Right atrium auricular region (tissue), 2 donors: ENCODE results near the gene ARHGEF4. TPM values are rescaled to one million over a fixed set of nuclear protein-coding genes. Genes with fewer than 3 reads are reported as not detected.

Source experiments
- DNase-seq: peaks from one replicate; pipeline ENCODE4 v3.0.0-alpha.2; 2019; ENCODE audit warnings: low spot score
- H3K27ac ChIP-seq, 2 donors: fragments of 200-600 bp; sonication (generic); 1 replicate in 1 of 2; 2 replicates in 1 of 2; pipeline ENCODE4 v1.5.1; 2016 to 2019
- H3K27me3 ChIP-seq, 2 donors: fragments of 200-600 bp; sonication (generic); one replicate each; pipeline versions ENCODE4 v1.5.1 to v1.6.0; 2017 to 2019
- H3K36me3 ChIP-seq: fragments of 200-600 bp; sonication (generic); one replicate; pipeline ENCODE4 v1.5.1; 2016
- H3K4me1 ChIP-seq, 2 donors: fragments of 200-600 bp; sonication (generic); one replicate each; pipeline versions ENCODE4 v1.5.1 to v1.6.0; 2017 to 2019
- H3K4me3 ChIP-seq, 2 donors: fragments of 200-600 bp; sonication (generic); 1 replicate in 1 of 2; 2 replicates in 1 of 2; pipeline ENCODE4 v1.5.1; 2017 to 2019; ENCODE audit warnings: mild to moderate bottlenecking in 1 of 2, moderate library complexity in 1 of 2
- H3K9me3 ChIP-seq, 2 donors: fragments of 200-600 bp; sonication (generic); one replicate each; pipeline ENCODE4 v1.5.1; 2019
- CTCF ChIP-seq, 2 donors: fragments of 200-600 bp; sonication (generic); IDR thresholded peaks; one replicate each; pipeline ENCODE4 v1.5.1; 2019; ENCODE audit warnings: antibody characterized with exemption in 2 of 2
- total RNA-seq, 2 donors: library from RNA; depleted of rRNA; stranded (reverse); fragments of >200 nt; gene quantifications; one replicate each; pipeline ENCODE4 v1.1.0, GENCODE V29; 2016

ARHGEF4 gene
- total RNA-seq, 2 donors from 2014 or later = 3.5 to 8.1 TPM

GRCh38 chr2:130843321-130843985, 6.7 kb downstream of the ARHGEF4 start:
- Histone ChIP-seq H3K27ac (no peak overlapping the region), H3K4me3 (no peak overlapping the region), H3K9me3 (no peaks in the 10 kb centered on the region), H3K4me1 (no peaks in the 10 kb centered on the region), H3K36me3 (no peaks in the 10 kb centered on the region), H3K27me3 (no peaks in the 10 kb centered on the region)
- TF ChIP-seq CTCF (IDR thresholded peaks at IDR 0.05) = no peak
- no peak for DNase-seq

GRCh38 chr2:130844161-130844560, 7.4 kb downstream of the ARHGEF4 start:
- no peak for TF ChIP-seq CTCF (IDR thresholded peaks at IDR 0.05)
- H3K4me3 ChIP-seq = no peak overlapping the region
- no peak overlapping the region for H3K27ac ChIP-seq
- H3K27me3 ChIP-seq = no peaks in the 10 kb centered on the region
- no peaks in the 10 kb centered on the region for H3K9me3 ChIP-seq
- H3K36me3 ChIP-seq = no peaks in the 10 kb centered on the region
- DNase-seq = no peak
- H3K4me1 ChIP-seq = no peaks in the 10 kb centered on the region

- H3K27ac ChIP-seq = no peak overlapping the region
- no peaks in the 10 kb centered on the region for H3K27me3 ChIP-seq
- H3K4me3 ChIP-seq = no peak overlapping the region
- H3K36me3 ChIP-seq = no peaks in the 10 kb centered on the region
- no peak for TF ChIP-seq CTCF (IDR thresholded peaks at IDR 0.05)
- DNase-seq = no peak
- no peaks in the 10 kb centered on the region for H3K4me1 ChIP-seq
- H3K9me3 ChIP-seq = no peaks in the 10 kb centered on the region
Measured at GRCh38 chr2:130845505-130846085, 8.9 kb downstream of the ARHGEF4 start.

GRCh38 chr2:130846233-130846632, 9.5 kb downstream of the ARHGEF4 start:
- Histone ChIP-seq H3K36me3 (no peaks in the 10 kb centered on the region), H3K4me1 (no peaks in the 10 kb centered on the region), H3K9me3 (no peaks in the 10 kb centered on the region), H3K4me3 (no peak overlapping the region), H3K27ac (no peak overlapping the region), H3K27me3 (no peaks in the 10 kb centered on the region)
- DNase-seq = no peak
- no peak for TF ChIP-seq CTCF (IDR thresholded peaks at IDR 0.05)

- no peaks in the 10 kb centered on the region for H3K36me3 ChIP-seq
- H3K27ac ChIP-seq = no peak overlapping the region
- H3K9me3 ChIP-seq = no peaks in the 10 kb centered on the region
- H3K4me3 ChIP-seq = no peak overlapping the region
- DNase-seq = no peak
- no peak for TF ChIP-seq CTCF (IDR thresholded peaks at IDR 0.05)
- no peaks in the 10 kb centered on the region for H3K27me3 ChIP-seq
- no peaks in the 10 kb centered on the region for H3K4me1 ChIP-seq
Measured at GRCh38 chr2:130846686-130847375, 10.1 kb downstream of the ARHGEF4 start.
